Dendritic cell treated with granulocyte-macrophage colony-stimulating factor and Interleukin-4, amounts not matched to agents 40 ng/mL and 50 ng/mL, for 4 days (primary cell): Measurements from ENCODE around the gene PPM1A.

Experiments used
- H3K27ac Mint-ChIP-seq: one replicate; pipeline ENCODE4 v1.8.0; 2022; ENCODE audit warnings: mild to moderate bottlenecking, mixed read lengths
- H3K27me3 Mint-ChIP-seq: one replicate; pipeline ENCODE4 v1.8.0; 2022; ENCODE audit warnings: mild to moderate bottlenecking, mixed read lengths
- H3K36me3 Mint-ChIP-seq: one replicate; pipeline ENCODE4 v1.8.0; 2022; ENCODE audit warnings: low read depth, mixed read lengths
- H3K4me1 Mint-ChIP-seq: one replicate; pipeline ENCODE4 v1.8.0; 2022; ENCODE audit warnings: low read depth, mixed read lengths
- H3K4me3 Mint-ChIP-seq: one replicate; pipeline ENCODE4 v1.8.0; 2022; ENCODE audit warnings: mild to moderate bottlenecking, moderate library complexity, mixed read lengths
- H3K9me3 Mint-ChIP-seq: one replicate; pipeline ENCODE4 v1.8.0; 2022; ENCODE audit warnings: mixed read lengths
- intact Hi-C: fragments of 100-400 bp; cut with micrococcal nuclease; formaldehyde crosslinking; loops from one replicate; pipeline ENCODE4 v1.15.0; 2022

PPM1A gene

GRCh38 chr14:60240139-60240856, 8.7 kb upstream of the PPM1A start:
- Mint-ChIP-seq H3K9me3 (no peaks in the 10 kb centered on the region), H3K4me1 (peaks cover 6% of the 10 kb centered on the region), H3K4me3 (no peak overlapping the region), H3K27ac (no peak overlapping the region), H3K27me3 (no peaks in the 10 kb centered on the region), H3K36me3 (no peaks in the 10 kb centered on the region)
- intact Hi-C loops, result no loop called here

GRCh38 chr14:60241091-60241490, 7.9 kb upstream of the PPM1A start:
- H3K4me1 Mint-ChIP-seq, result peaks cover 12% of the 10 kb centered on the region
- H3K4me3 Mint-ChIP-seq, result no peak overlapping the region
- H3K27ac Mint-ChIP-seq, result no peak overlapping the region
- no peaks in the 10 kb centered on the region for H3K27me3 Mint-ChIP-seq
- intact Hi-C loops, result no loop called here
- no peaks in the 10 kb centered on the region for H3K36me3 Mint-ChIP-seq
- H3K9me3 Mint-ChIP-seq, result no peaks in the 10 kb centered on the region

- Mint-ChIP-seq H3K27me3 (no peaks in the 10 kb centered on the region), H3K9me3 (no peaks in the 10 kb centered on the region), H3K27ac (no peak overlapping the region), H3K4me1 (peaks cover 19% of the 10 kb centered on the region), H3K36me3 (no peaks in the 10 kb centered on the region), H3K4me3 (no peak overlapping the region)
- intact Hi-C loops, result no loop called here
These were observed 6.6 kb upstream of the PPM1A start for GRCh38 chr14:60242429-60242828.

GRCh38 chr14:60245380-60246177, 3.4 kb upstream of the PPM1A start:
- no peaks in the 10 kb centered on the region for H3K27me3 Mint-ChIP-seq
- peaks cover 34% of the 10 kb centered on the region for H3K4me1 Mint-ChIP-seq

GRCh38 chr14:60247994-60248696, 876 bp upstream of the PPM1A start:
- H3K36me3 Mint-ChIP-seq, result peaks cover 8% of the 10 kb centered on the region
- H3K4me1 Mint-ChIP-seq, result peaks cover 48% of the 10 kb centered on the region
- no peaks in the 10 kb centered on the region for H3K9me3 Mint-ChIP-seq
- H3K27me3 Mint-ChIP-seq, result no peaks in the 10 kb centered on the region
- H3K27ac Mint-ChIP-seq, result peak overlapping the region; percentile 99
- intact Hi-C loops, result loop anchor here (5.0 kb wide), 1 partner anchor 1449 kb away; the partner anchor contains the start of gene HIF1A
- H3K4me3 Mint-ChIP-seq, result peak overlapping the region; percentile 92

More at GRCh38 chr14:60245380-60246177, 3.4 kb upstream of the PPM1A start:
- Mint-ChIP-seq H3K27ac (no peak overlapping the region), H3K36me3 (peaks cover 8% of the 10 kb centered on the region), H3K9me3 (no peaks in the 10 kb centered on the region), H3K4me3 (no peak overlapping the region)
- intact Hi-C loops, result loop anchor here (5.0 kb wide), 1 partner anchor 1452 kb away; the partner anchor contains the start of gene HIF1A

GRCh38 chr14:60249321-60250256, 568 bp downstream of the PPM1A start:
- H3K9me3 Mint-ChIP-seq, result no peaks in the 10 kb centered on the region
- H3K4me1 Mint-ChIP-seq, result peaks cover 54% of the 10 kb centered on the region
- intact Hi-C loops, result loop anchor here (1.0 to 5.0 kb wide), 2 partner anchors 158 to 1448 kb away; partner anchors contain the start of genes HIF1A and PCNX4
- no peaks in the 10 kb centered on the region for H3K27me3 Mint-ChIP-seq
- peak overlapping the region; percentile 92 for H3K4me3 Mint-ChIP-seq
- peaks cover 8% of the 10 kb centered on the region for H3K36me3 Mint-ChIP-seq
- peak overlapping the region; percentile 99 for H3K27ac Mint-ChIP-seq

- peaks cover 8% of the 10 kb centered on the region for H3K36me3 Mint-ChIP-seq
- no peaks in the 10 kb centered on the region for H3K9me3 Mint-ChIP-seq
- intact Hi-C loops, result no loop called here
- no peaks in the 10 kb centered on the region for H3K27me3 Mint-ChIP-seq
- peak overlapping the region; percentile 71 for H3K4me3 Mint-ChIP-seq
- H3K27ac Mint-ChIP-seq, result peak overlapping the region; percentile 99
- H3K4me1 Mint-ChIP-seq, result peaks cover 54% of the 10 kb centered on the region
These were observed 1.4 kb downstream of the PPM1A start for GRCh38 chr14:60250257-60251035.

GRCh38 chr14:60251877-60252276, 2.9 kb downstream of the PPM1A start:
- Mint-ChIP-seq H3K27ac (peak overlapping the region; percentile 7), H3K4me3 (peak overlapping the region; percentile 11), H3K4me1 (peaks cover 46% of the 10 kb centered on the region), H3K9me3 (no peaks in the 10 kb centered on the region), H3K36me3 (peaks cover 8% of the 10 kb centered on the region), H3K27me3 (no peaks in the 10 kb centered on the region)
- intact Hi-C loops, result no loop called here

- Mint-ChIP-seq H3K9me3 (no peaks in the 10 kb centered on the region), H3K36me3 (peaks cover 8% of the 10 kb centered on the region), H3K4me3 (no peak overlapping the region), H3K27ac (no peak overlapping the region), H3K27me3 (no peaks in the 10 kb centered on the region), H3K4me1 (peaks cover 38% of the 10 kb centered on the region)
- intact Hi-C loops, result no loop called here
These were observed 3.6 kb downstream of the PPM1A start for GRCh38 chr14:60252630-60253029.

- intact Hi-C loops, result no loop called here
- no peaks in the 10 kb centered on the region for H3K27me3 Mint-ChIP-seq
- peaks cover 32% of the 10 kb centered on the region for H3K4me1 Mint-ChIP-seq
These were observed 4.6 kb downstream of the PPM1A start for GRCh38 chr14:60253649-60254048.

GRCh38 chr14:60254176-60254575, 5.2 kb downstream of the PPM1A start:
- peaks cover 36% of the 10 kb centered on the region for H3K4me1 Mint-ChIP-seq
- no peaks in the 10 kb centered on the region for H3K36me3 Mint-ChIP-seq
- no peaks in the 10 kb centered on the region for H3K9me3 Mint-ChIP-seq
- no peak overlapping the region for H3K27ac Mint-ChIP-seq
- H3K27me3 Mint-ChIP-seq, result no peaks in the 10 kb centered on the region
- intact Hi-C loops, result no loop called here
- no peak overlapping the region for H3K4me3 Mint-ChIP-seq

More at GRCh38 chr14:60253649-60254048, 4.6 kb downstream of the PPM1A start:
- Mint-ChIP-seq H3K4me3 (no peak overlapping the region), H3K36me3 (peaks cover 1% of the 10 kb centered on the region), H3K9me3 (no peaks in the 10 kb centered on the region), H3K27ac (no peak overlapping the region)

- intact Hi-C loops, result no loop called here
- Mint-ChIP-seq H3K4me1 (peaks cover 21% of the 10 kb centered on the region), H3K27me3 (no peaks in the 10 kb centered on the region), H3K36me3 (no peaks in the 10 kb centered on the region), H3K27ac (no peak overlapping the region), H3K9me3 (no peaks in the 10 kb centered on the region), H3K4me3 (no peak overlapping the region)
These were observed 8.8 kb downstream of the PPM1A start for GRCh38 chr14:60257865-60258264.
